Natural killer cell treated with Interleukin-12 subunit alpha and Interleukin-12 subunit beta and Interleukin-15 and Interleukin-18, amount 100 ng/mL, for 72 hours (primary cell): ENCODE results near the gene CD164L2. TPM values are rescaled to one million over a fixed set of nuclear protein-coding genes. Genes with fewer than 3 reads are reported as not detected.
"Not testable (repeated sequence)": the region's sequence is repeated elsewhere in the genome, so short reads cannot be mapped to it uniquely, and the experiment has no call there.

ENCODE experiments used
- ATAC-seq, 2 donors: fragments of 150-1000 bp; cut with Tn5 transposase in 1 of 2; sonication (Bioruptor Pico), chemical (Tn5 transposase) in 1 of 2; 2 replicates each; pipeline ENCODE4 v1.10.0; 2021
- DNase-seq: peaks from one replicate; pipeline ENCODE4 v3.0.0; 2022; ENCODE audit warnings: low spot score
- H3K27ac Mint-ChIP-seq, 2 donors: 1 replicate in 1 of 2; 2 replicates in 1 of 2; pipeline ENCODE4 v1.8.0; 2022; ENCODE audit warnings: mixed read lengths in 2 of 2, mild to moderate bottlenecking in 1 of 2, moderate library complexity in 1 of 2
- H3K27me3 Mint-ChIP-seq, 2 donors: 1 replicate in 1 of 2; 2 replicates in 1 of 2; pipeline ENCODE4 v1.8.0; 2022; ENCODE audit warnings: mixed read lengths in 2 of 2
- H3K36me3 Mint-ChIP-seq: one replicate; pipeline ENCODE4 v1.8.0; 2022; ENCODE audit warnings: mixed read lengths
- H3K4me1 Mint-ChIP-seq, 2 donors: 1 replicate in 1 of 2; 2 replicates in 1 of 2; pipeline ENCODE4 v1.8.0; 2022; ENCODE audit warnings: low read depth in 2 of 2, mixed read lengths in 2 of 2, mild to moderate bottlenecking in 1 of 2
- H3K4me3 Mint-ChIP-seq: one replicate; pipeline ENCODE4 v1.8.0; 2022; ENCODE audit warnings: mixed read lengths
- H3K9me3 Mint-ChIP-seq: 2 replicates; pipeline ENCODE4 v1.8.0; 2022; ENCODE audit warnings: mixed read lengths
- total RNA-seq, 2 donors: library from RNA; stranded (reverse); gene quantifications; one replicate each; pipeline ENCODE4 v1.2.3, GENCODE V29; 2022

The CD164L2 gene
- not detected for total RNA-seq

DNA sequence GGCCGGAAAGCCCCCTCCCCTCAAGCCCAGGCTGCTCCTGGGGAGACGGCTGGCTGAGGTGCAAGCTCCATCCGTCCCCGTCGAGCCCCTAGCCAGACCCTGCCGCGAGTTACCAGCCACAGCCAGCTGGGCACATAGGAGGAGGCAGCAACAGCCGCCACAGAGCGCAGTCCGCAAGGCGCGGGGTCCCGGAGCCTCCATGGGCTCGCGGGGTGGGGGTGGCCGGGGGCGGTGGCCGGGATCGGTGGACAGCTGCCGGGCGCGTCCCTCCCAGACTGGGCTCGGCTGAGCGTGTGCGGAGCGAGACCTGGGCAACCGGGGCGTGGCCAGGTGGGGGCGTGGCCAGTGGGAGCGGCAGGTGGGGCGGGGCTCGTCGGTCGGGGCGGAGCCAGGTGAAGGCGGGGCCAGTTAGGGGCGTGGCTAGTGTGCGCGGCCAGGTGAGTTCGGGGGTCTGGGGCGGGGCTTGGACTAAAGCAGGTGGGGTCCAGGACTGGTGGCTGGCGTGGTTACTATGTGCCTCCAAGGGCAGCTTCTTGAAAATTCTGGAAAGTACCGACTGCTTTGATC, at the start of gene CD164L2:
Gene CD164L2 (minus strand): TSS at position 295 of the 567 bp plus-strand sequence. CDS start 94 bp downstream, at position 201.
- Mint-ChIP-seq H3K9me3 (no peaks in the 10 kb centered on the region), H3K27me3 (peaks cover 0 to 6% of the 10 kb centered on the region in 2 donors), H3K27ac (no peak within 1 kb of the TSS)

GRCh38 chr1:27432725-27433124, 49.6 kb upstream of the CD164L2 start:
- H3K4me3 Mint-ChIP-seq, H3K36me3 Mint-ChIP-seq, H3K27ac Mint-ChIP-seq, H3K27me3 Mint-ChIP-seq, DNase-seq, ATAC-seq, H3K9me3 Mint-ChIP-seq: not testable (repeated sequence)
- H3K4me1 Mint-ChIP-seq, result peaks cover 49 to 55% of the 10 kb centered on the region in 2 donors

More for the DNA sequence above, at the start of gene CD164L2:
- ATAC-seq (peak; percentile 55 to 86), DNase-seq (no peak)
- Mint-ChIP-seq H3K4me1 (peaks cover 0 to 4% of the 10 kb centered on the region in 2 donors), H3K4me3 (no peak within 1 kb of the TSS), H3K36me3 (no peaks in the 10 kb centered on the region)

DNA sequence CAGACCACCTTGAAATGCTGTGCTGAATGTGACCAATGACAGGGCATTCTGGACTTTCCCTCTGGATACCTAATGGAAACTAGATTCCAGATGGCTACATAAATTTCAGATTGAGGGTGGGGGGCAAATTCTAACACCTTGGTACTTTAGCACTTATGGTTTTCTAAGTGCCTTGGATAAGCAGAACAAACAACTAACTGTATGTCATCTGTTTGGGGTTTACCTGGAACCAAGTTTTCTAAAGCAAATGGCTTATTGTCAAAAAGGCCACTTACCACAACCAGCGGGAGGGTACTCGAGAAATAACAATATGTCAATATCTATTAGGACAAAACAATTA, 48.4 kb upstream of the CD164L2 start:
- Mint-ChIP-seq H3K27me3 (no peaks in the 10 kb centered on the region), H3K4me3 (peak overlapping the region; percentile 49), H3K9me3 (no peaks in the 10 kb centered on the region), H3K36me3 (peaks cover 4% of the 10 kb centered on the region), H3K27ac (peak overlapping the region; percentile 72 to 90), H3K4me1 (peaks cover 45 to 48% of the 10 kb centered on the region in 2 donors)
- ATAC-seq, result no peak
- DNase-seq, result no peak

- H3K27me3 Mint-ChIP-seq, result no peaks in the 10 kb centered on the region
- peak overlapping the region; percentile 49 for H3K4me3 Mint-ChIP-seq
- H3K4me1 Mint-ChIP-seq, result peaks cover 40 to 44% of the 10 kb centered on the region in 2 donors
- ATAC-seq (peak in 1 of 2 donors; percentile 49), DNase-seq (no peak)
- peak overlapping the region; percentile 72 to 90 for H3K27ac Mint-ChIP-seq
- H3K36me3 Mint-ChIP-seq, result peaks cover 4% of the 10 kb centered on the region
- H3K9me3 Mint-ChIP-seq, result no peaks in the 10 kb centered on the region
Observed at GRCh38 chr1:27430903-27431600, 47.9 kb upstream of the CD164L2 start.

DNA sequence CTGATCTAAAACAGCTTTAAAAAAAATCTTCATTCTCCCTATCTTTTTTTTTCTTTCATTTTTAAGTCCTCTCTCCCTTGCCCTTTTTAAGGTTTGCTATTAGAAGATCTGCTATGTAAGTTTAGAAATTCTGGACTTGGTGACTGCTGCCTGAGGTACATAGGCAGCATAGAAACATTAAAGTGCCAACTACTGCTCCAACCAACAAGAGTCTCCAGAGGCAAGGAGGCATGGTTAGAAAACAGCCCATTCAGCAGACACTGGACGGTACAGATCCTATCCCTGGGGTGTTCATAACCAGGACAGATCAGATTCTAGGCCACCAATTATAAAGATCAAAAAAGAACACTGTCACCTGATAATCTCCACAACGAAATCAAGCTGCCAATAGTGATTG, 45.9 kb upstream of the CD164L2 start:
- peak overlapping the region; percentile 48 for H3K4me3 Mint-ChIP-seq
- H3K27me3 Mint-ChIP-seq, result no peaks in the 10 kb centered on the region
- peaks cover 38 to 44% of the 10 kb centered on the region in 2 donors for H3K4me1 Mint-ChIP-seq
- DNase-seq, result no peak
- H3K9me3 Mint-ChIP-seq, result no peaks in the 10 kb centered on the region
- no peak for ATAC-seq
- peaks cover 4% of the 10 kb centered on the region for H3K36me3 Mint-ChIP-seq
- H3K27ac Mint-ChIP-seq, result peak overlapping the region; percentile 5 to 90

DNA sequence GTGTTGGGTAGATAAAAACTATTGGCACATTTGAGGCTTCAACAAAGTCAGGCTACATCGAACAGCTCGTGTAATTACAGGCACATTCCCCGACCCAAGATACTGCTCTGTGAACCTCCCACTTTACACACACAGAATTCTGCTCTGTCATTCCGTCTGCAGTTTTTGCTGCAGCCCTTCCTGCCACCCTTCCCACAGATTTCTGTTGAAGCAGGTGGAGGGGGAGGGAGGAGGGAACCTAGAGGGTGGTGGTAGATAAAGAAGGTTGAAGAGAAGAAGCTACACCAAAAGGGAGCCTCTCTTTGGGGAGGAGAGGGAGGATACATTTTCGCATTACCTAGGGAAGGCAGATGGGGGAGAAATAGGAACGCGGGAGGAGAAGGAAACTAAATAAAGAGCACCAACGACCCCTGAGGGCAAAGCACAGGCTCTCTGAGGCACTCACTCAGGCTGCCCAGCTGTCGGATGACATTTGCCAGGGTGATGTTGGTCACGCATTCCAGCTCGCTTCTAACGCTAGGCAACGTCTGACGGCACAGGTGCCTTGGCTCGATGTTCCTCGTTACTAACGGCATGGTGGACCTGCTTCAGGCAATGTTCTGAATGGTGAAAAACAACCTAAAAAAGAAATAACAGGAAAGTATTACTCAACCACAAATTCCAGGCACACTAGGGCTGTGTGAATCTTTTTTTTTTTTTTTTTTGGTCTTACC, 45.3 kb upstream of the CD164L2 start:
- Mint-ChIP-seq H3K27me3 (no peaks in the 10 kb centered on the region), H3K27ac (peak overlapping the region; percentile 5 to 90), H3K4me1 (peaks cover 35 to 40% of the 10 kb centered on the region in 2 donors), H3K9me3 (no peaks in the 10 kb centered on the region), H3K4me3 (peak overlapping the region; percentile 48), H3K36me3 (peaks cover 4% of the 10 kb centered on the region)
- no peak for ATAC-seq
- DNase-seq, result no peak

DNA sequence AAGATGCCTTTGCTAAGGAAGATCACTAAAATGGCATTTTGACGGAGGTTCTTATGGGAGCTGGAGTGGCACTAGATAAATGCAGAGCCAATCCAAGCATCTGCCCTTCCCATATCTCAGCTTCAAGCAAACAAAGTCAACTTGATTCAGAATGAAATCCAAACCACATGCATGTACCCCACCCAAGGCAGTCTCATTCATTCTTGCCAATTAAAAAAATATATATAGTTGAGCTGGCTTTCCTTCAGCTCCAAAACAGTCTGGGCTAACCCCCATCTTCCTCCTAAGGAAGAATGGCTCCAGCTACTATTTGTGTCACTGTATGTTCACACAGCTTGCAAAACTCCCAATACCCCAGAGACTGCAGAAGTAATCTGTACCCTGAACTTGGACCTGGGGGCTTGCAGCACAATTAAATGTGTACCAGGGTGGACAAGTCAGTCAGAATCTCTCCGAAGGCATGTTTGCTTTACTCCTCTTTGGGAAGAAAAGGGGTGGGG, 44.7 kb upstream of the CD164L2 start:
- Mint-ChIP-seq H3K36me3 (peaks cover 4% of the 10 kb centered on the region), H3K27ac (peak overlapping the region; percentile 28 to 90), H3K4me3 (peak overlapping the region; percentile 48), H3K4me1 (peaks cover 31 to 37% of the 10 kb centered on the region in 2 donors), H3K9me3 (no peaks in the 10 kb centered on the region), H3K27me3 (no peaks in the 10 kb centered on the region)
- no peak for DNase-seq
- no peak for ATAC-seq

- no peak for DNase-seq
- H3K4me1 Mint-ChIP-seq, result peaks cover 35 to 39% of the 10 kb centered on the region in 2 donors
- H3K27me3 Mint-ChIP-seq, result no peaks in the 10 kb centered on the region
- H3K9me3 Mint-ChIP-seq, result no peaks in the 10 kb centered on the region
- ATAC-seq, result no peak
- H3K4me3 Mint-ChIP-seq, result no peak overlapping the region
- H3K36me3 Mint-ChIP-seq, result peaks cover 4% of the 10 kb centered on the region
- peak overlapping the region; percentile 28 to 90 for H3K27ac Mint-ChIP-seq
Observed at GRCh38 chr1:27427329-27427728, 44.2 kb upstream of the CD164L2 start.

GRCh38 chr1:27423709-27424108, 40.6 kb upstream of the CD164L2 start:
- ATAC-seq, result no peak
- Mint-ChIP-seq H3K9me3 (no peaks in the 10 kb centered on the region), H3K4me3 (no peak overlapping the region), H3K27ac (peak overlapping the region in 1 of 2 donors; percentile 45), H3K36me3 (peaks cover 4% of the 10 kb centered on the region), H3K27me3 (no peaks in the 10 kb centered on the region), H3K4me1 (peaks cover 32 to 33% of the 10 kb centered on the region in 2 donors)
- no peak for DNase-seq

- Mint-ChIP-seq H3K4me1 (peaks cover 42 to 57% of the 10 kb centered on the region in 2 donors), H3K36me3 (peaks cover 20% of the 10 kb centered on the region), H3K9me3 (no peaks in the 10 kb centered on the region), H3K4me3 (peak overlapping the region; percentile 46), H3K27me3 (no peaks in the 10 kb centered on the region), H3K27ac (peak overlapping the region; percentile 92 to 94)
- peak; percentile 96 to 97 for ATAC-seq
- DNase-seq, result peak; percentile 86
Observed at GRCh38 chr1:27418326-27419185, 35.4 kb upstream of the CD164L2 start.

DNA sequence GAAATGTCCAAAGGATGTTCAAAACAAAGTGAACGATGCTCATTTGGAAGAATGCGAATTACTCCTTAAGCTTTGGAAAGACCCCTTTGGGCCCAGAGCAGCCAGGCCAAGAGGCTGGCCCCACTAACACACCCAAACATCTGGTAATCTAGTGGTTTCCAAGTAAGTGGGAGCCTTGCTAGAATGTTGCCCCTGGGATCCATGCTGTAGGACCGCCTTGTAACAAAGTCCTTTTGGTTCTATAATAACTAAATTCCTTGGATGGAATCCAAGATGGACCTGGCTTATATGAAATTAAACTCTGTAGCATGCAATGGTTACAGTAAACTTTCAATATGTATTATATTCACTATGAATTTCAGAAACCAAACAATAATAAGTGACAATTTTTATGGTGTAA, 34.6 kb upstream of the CD164L2 start:
- Mint-ChIP-seq H3K36me3 (peaks cover 20% of the 10 kb centered on the region), H3K27me3 (no peaks in the 10 kb centered on the region), H3K4me1 (peaks cover 41 to 56% of the 10 kb centered on the region in 2 donors)

GRCh38 chr1:27416387-27417111, 33.4 kb upstream of the CD164L2 start:
- Mint-ChIP-seq H3K27ac (peak overlapping the region; percentile 92 to 94), H3K36me3 (peaks cover 20% of the 10 kb centered on the region)

More for the DNA sequence above, 34.6 kb upstream of the CD164L2 start:
- H3K27ac Mint-ChIP-seq, result peak overlapping the region; percentile 92 to 94
- H3K9me3 Mint-ChIP-seq, result no peaks in the 10 kb centered on the region
- no peak for ATAC-seq
- DNase-seq, result no peak
- H3K4me3 Mint-ChIP-seq, result peak overlapping the region; percentile 46

More at GRCh38 chr1:27416387-27417111, 33.4 kb upstream of the CD164L2 start:
- Mint-ChIP-seq H3K9me3 (no peaks in the 10 kb centered on the region), H3K4me3 (no peak overlapping the region), H3K27me3 (no peaks in the 10 kb centered on the region), H3K4me1 (peaks cover 35 to 47% of the 10 kb centered on the region in 2 donors)
- DNase-seq (no peak), ATAC-seq (peak; percentile 73 to 74)
